ENCODE data around the gene INTU. TPM values are rescaled to one million over a fixed set of nuclear protein-coding genes. Genes with fewer than 3 reads are reported as not detected.

INTU gene
- total RNA-seq, 1 donor from 2014 or later = 18.5 TPM

DNA sequence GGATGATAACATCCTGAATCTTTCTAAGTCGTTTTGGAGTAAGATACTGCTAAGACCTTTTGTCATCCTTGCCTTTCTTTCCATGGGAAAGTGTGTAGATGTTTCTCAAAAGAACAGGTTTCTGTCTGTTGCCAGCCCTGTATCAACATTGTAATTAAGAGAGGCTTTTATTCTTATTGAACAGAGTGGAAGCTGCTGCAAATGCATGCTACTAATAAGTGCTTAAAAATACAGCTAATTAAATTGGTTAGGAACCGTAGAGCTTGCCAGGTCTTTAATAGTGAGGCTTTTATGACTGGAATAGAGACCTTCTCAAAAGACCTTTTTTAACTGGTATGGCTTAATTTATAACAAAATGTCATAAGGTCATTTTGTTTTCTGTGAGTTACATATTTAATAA is 34.4 kb downstream of the INTU start:
- H3K36me3 Mint-ChIP-seq (ENCODE audit: low read depth) = peaks cover 26% of the 10 kb centered on the region
- no peak for DNase-seq (ENCODE audit: low read depth, low spot score)
- H3K9me3 Mint-ChIP-seq = no peaks in the 10 kb centered on the region
- no peaks in the 10 kb centered on the region for H3K27me3 Mint-ChIP-seq (ENCODE audit: low read depth)
- peaks cover 43% of the 10 kb centered on the region for H3K4me1 Mint-ChIP-seq
- no peak overlapping the region for H3K27ac Mint-ChIP-seq (ENCODE audit: unreplicated experiment)
- TF ChIP-seq, protein P1, sequence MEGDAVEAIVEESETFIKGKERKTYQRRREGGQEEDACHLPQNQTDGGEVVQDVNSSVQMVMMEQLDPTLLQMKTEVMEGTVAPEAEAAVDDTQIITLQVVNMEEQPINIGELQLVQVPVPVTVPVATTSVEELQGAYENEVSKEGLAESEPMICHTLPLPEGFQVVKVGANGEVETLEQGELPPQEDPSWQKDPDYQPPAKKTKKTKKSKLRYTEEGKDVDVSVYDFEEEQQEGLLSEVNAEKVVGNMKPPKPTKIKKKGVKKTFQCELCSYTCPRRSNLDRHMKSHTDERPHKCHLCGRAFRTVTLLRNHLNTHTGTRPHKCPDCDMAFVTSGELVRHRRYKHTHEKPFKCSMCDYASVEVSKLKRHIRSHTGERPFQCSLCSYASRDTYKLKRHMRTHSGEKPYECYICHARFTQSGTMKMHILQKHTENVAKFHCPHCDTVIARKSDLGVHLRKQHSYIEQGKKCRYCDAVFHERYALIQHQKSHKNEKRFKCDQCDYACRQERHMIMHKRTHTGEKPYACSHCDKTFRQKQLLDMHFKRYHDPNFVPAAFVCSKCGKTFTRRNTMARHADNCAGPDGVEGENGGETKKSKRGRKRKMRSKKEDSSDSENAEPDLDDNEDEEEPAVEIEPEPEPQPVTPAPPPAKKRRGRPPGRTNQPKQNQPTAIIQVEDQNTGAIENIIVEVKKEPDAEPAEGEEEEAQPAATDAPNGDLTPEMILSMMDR (conservative IDR thresholded peaks at IDR 0.05) = no peak
- H3K4me3 Mint-ChIP-seq = no peak overlapping the region

GRCh38 chr4:127667772-127668171 is 35.0 kb downstream of the INTU start:
- Mint-ChIP-seq H3K4me3 (peak overlapping the region; percentile 34), H3K4me1 (peaks cover 43% of the 10 kb centered on the region), H3K27me3 (ENCODE audit: low read depth) (no peaks in the 10 kb centered on the region), H3K36me3 (ENCODE audit: low read depth) (peaks cover 25% of the 10 kb centered on the region), H3K27ac (ENCODE audit: unreplicated experiment) (no peak overlapping the region), H3K9me3 (no peaks in the 10 kb centered on the region)
- TF ChIP-seq, protein P1 (conservative IDR thresholded peaks at IDR 0.05) = no peak
- no peak for DNase-seq (ENCODE audit: low read depth, low spot score)

DNA sequence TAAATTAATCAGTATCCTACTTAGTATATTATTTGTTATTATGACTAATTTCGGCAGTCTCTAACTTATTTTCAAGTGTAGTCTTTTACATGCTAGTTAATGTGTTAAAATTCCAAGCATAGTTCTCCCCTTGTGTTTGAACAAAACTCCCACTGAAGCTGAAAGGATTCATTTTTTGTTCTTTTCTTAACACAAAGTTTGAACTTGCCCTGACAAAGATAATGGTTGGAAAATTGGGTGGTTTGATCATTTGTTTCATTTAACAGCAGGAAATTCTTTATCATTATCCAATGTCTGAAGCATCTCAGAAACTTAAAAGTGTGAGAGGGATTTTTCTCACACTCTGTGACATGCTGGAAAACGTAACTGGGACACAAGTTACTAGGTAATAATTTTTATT is 36.0 kb downstream of the INTU start:
- H3K36me3 Mint-ChIP-seq (ENCODE audit: low read depth) = peaks cover 24% of the 10 kb centered on the region
- H3K27ac Mint-ChIP-seq (ENCODE audit: unreplicated experiment) = peak overlapping the region; percentile 97
- H3K27me3 Mint-ChIP-seq (ENCODE audit: low read depth) = no peaks in the 10 kb centered on the region
- H3K4me1 Mint-ChIP-seq = peaks cover 43% of the 10 kb centered on the region
- DNase-seq (ENCODE audit: low read depth, low spot score) = no peak
- H3K4me3 Mint-ChIP-seq = peak overlapping the region; percentile 12
- TF ChIP-seq, protein P1 (conservative IDR thresholded peaks at IDR 0.05) = no peak
- no peaks in the 10 kb centered on the region for H3K9me3 Mint-ChIP-seq

DNA sequence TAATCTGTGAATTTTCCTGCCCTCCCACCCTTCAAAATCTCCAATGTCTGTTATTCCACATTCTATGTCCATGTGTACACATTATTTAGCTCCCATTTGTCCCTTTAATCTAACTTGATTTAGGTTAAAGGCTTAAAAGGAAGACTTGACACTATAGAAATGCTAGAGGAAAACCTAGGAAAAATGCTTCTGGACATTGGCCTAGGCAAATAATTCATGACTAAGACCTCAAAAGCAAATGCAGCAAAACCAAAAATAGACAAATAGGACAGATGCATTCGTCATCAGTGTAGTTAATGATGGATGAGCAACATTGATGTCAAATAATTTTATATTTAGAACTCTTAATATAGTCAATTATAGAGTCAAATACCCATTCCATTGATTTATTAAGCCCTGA is 36.9 kb downstream of the INTU start:
- Mint-ChIP-seq H3K27ac (ENCODE audit: unreplicated experiment) (no peak overlapping the region), H3K4me3 (no peak overlapping the region), H3K36me3 (ENCODE audit: low read depth) (peaks cover 29% of the 10 kb centered on the region), H3K27me3 (ENCODE audit: low read depth) (no peaks in the 10 kb centered on the region), H3K4me1 (peaks cover 43% of the 10 kb centered on the region), H3K9me3 (no peaks in the 10 kb centered on the region)
- TF ChIP-seq, protein P1 (conservative IDR thresholded peaks at IDR 0.05) = no peak
- DNase-seq (ENCODE audit: low read depth, low spot score) = no peak

- no peaks in the 10 kb centered on the region for H3K9me3 Mint-ChIP-seq
- no peak for DNase-seq (ENCODE audit: low read depth, low spot score)
- TF ChIP-seq, protein P1 (conservative IDR thresholded peaks at IDR 0.05) = no peak
- peaks cover 31% of the 10 kb centered on the region for H3K36me3 Mint-ChIP-seq (ENCODE audit: low read depth)
- H3K27me3 Mint-ChIP-seq (ENCODE audit: low read depth) = no peaks in the 10 kb centered on the region
- H3K4me1 Mint-ChIP-seq = peaks cover 33% of the 10 kb centered on the region
- H3K27ac Mint-ChIP-seq (ENCODE audit: unreplicated experiment) = no peak overlapping the region
- no peak overlapping the region for H3K4me3 Mint-ChIP-seq
Observed at GRCh38 chr4:127672111-127672510, 39.4 kb downstream of the INTU start.

- DNase-seq (ENCODE audit: low read depth, low spot score) = no peak
- TF ChIP-seq, protein P1 (conservative IDR thresholded peaks at IDR 0.05) = no peak
- Mint-ChIP-seq H3K36me3 (ENCODE audit: low read depth) (peaks cover 23% of the 10 kb centered on the region), H3K4me3 (no peak overlapping the region), H3K27ac (ENCODE audit: unreplicated experiment) (no peak overlapping the region), H3K27me3 (ENCODE audit: low read depth) (no peaks in the 10 kb centered on the region), H3K9me3 (no peaks in the 10 kb centered on the region), H3K4me1 (no peaks in the 10 kb centered on the region)
Observed at GRCh38 chr4:127685292-127685691, 52.5 kb downstream of the INTU start.

All from neural crest cell (in vitro differentiated cells).